B cell (primary cell): ENCODE data around the gene DLK1. TPM values are rescaled to one million over a fixed set of nuclear protein-coding genes. Genes with fewer than 3 reads are reported as not detected.

ENCODE experiments used
- ATAC-seq: fragments of 200-7000 bp; cut with Tn5 transposase; one replicate; pipeline ENCODE4 v1.10.0; 2021; ENCODE audit warnings: low read depth, mild to moderate bottlenecking, moderate number of reproducible peaks, moderate library complexity
- CTCF ChIA-PET: fragments of 350-600 bp; sonication (Branson Sonifier 250); formaldehyde crosslinking; loops from one replicate; lab custom pipeline; 2021; ENCODE audit warnings: antibody characterized with exemption, inconsistent platforms; lab: Charles Lee
- POLR2A ChIA-PET: fragments of 350-600 bp; sonication (Branson Sonifier 250); formaldehyde crosslinking; loops from one replicate; lab custom pipeline; 2021; ENCODE audit warnings: antibody characterized with exemption; lab: Charles Lee
- DNase-seq: peaks from one replicate; pipeline ENCODE4 v3.0.0; 2013
- H2AFZ ChIP-seq: 2 replicates; pipeline ENCODE4 v1.6.1; 2012; ENCODE audit warnings: mild to moderate bottlenecking, low read depth, low read length; ENCODE audit not compliant: insufficient read depth, poor library complexity, severe bottlenecking
- H3K27ac ChIP-seq, 2 donors: 1 replicate in 1 of 2; 2 replicates in 1 of 2; pipeline ENCODE4 v1.5.1; 2012 to 2013; ENCODE audit warnings: low read length in 2 of 2, mild to moderate bottlenecking in 2 of 2, moderate library complexity in 1 of 2
- H3K27me3 ChIP-seq, 4 experiments: fragments of 200-600 bp in 1 of 4; sonication (generic) in 1 of 4; replicated peaks in 1 of 4; 1 replicate in 2 of 4; 2 replicates in 2 of 4; pipeline versions ENCODE4 v1.6.1 to v1.7.0; 2013 to 2016; ENCODE audit warnings: low read length in 3 of 4, mild to moderate bottlenecking in 2 of 4, mixed read lengths in 1 of 4, moderate library complexity in 1 of 4; ENCODE audit not compliant: insufficient read depth in 4 of 4, control insufficient read depth in 3 of 4; ENCODE audit errors: control extremely low read depth in 1 of 4
- H3K36me3 ChIP-seq, 2 experiments: replicated peaks in 1 of 2; 1 replicate in 1 of 2; 2 replicates in 1 of 2; pipeline versions ENCODE4 v1.6.1 to v1.7.1; 2013; ENCODE audit warnings: low read length in 1 of 2; ENCODE audit not compliant: insufficient read depth in 2 of 2, control insufficient read depth in 1 of 2; ENCODE audit errors: control extremely low read depth in 1 of 2, extremely low read depth in 1 of 2
- H3K4me1 ChIP-seq, 2 donors: fragments of 200-600 bp in 1 of 2; sonication (generic) in 1 of 2; 1 replicate in 1 of 2; 2 replicates in 1 of 2; pipeline versions ENCODE4 v1.5.1 to v1.6.1; 2013 to 2017; ENCODE audit warnings: low read length in 2 of 2; ENCODE audit not compliant: control insufficient read depth in 2 of 2, insufficient read depth in 2 of 2
- H3K4me2 ChIP-seq: replicated peaks from 2 replicates; pipeline ENCODE3; 2012; ENCODE audit warnings: mild to moderate bottlenecking, low read depth, low read length; ENCODE audit not compliant: poor library complexity, severe bottlenecking
- H3K4me3 ChIP-seq, 5 experiments: fragments of 200-600 bp in 1 of 5; sonication (generic) in 1 of 5; 1 replicate in 3 of 5; 2 replicates in 2 of 5; pipeline versions ENCODE4 v1.5.1 to v1.7.0; 2011 to 2016; ENCODE audit warnings: low read length in 4 of 5, mild to moderate bottlenecking in 4 of 5, low read depth in 2 of 5, control low read depth in 1 of 5, moderate library complexity in 1 of 5; ENCODE audit not compliant: insufficient read depth in 1 of 5; ENCODE audit errors: control extremely low read depth in 1 of 5, extremely low read depth in 1 of 5
- H3K79me2 ChIP-seq: fragments of 200-600 bp; sonication (generic); one replicate; pipeline ENCODE4 v1.6.0; 2016; ENCODE audit warnings: low read length; ENCODE audit not compliant: control insufficient read depth, insufficient read depth
- H3K9ac ChIP-seq: fragments of 200-600 bp; sonication (generic); 2 replicates; pipeline ENCODE4 v1.6.1; 2017; ENCODE audit warnings: mild to moderate bottlenecking, low read length, moderate library complexity
- H3K9me3 ChIP-seq, 3 donors: one replicate each; pipeline versions ENCODE4 v1.6.1 to v1.7.1; 2013; ENCODE audit warnings: low read length in 2 of 3; ENCODE audit not compliant: control insufficient read depth in 2 of 3, insufficient read depth in 1 of 3; ENCODE audit errors: control extremely low read depth in 1 of 3
- H4K20me1 ChIP-seq: 2 replicates; pipeline ENCODE4 v1.6.0; 2012; ENCODE audit warnings: mild to moderate bottlenecking, low read length; ENCODE audit not compliant: insufficient read depth, control insufficient read depth, poor library complexity, severe bottlenecking
- H3K27ac Mint-ChIP-seq: one replicate; pipeline ENCODE4 v1.8.0; 2021; ENCODE audit warnings: mixed read lengths
- H3K27me3 Mint-ChIP-seq: one replicate; pipeline ENCODE4 v1.8.0; 2021; ENCODE audit warnings: mixed read lengths
- H3K4me1 Mint-ChIP-seq: one replicate; pipeline ENCODE4 v1.8.0; 2021; ENCODE audit warnings: mixed read lengths
- H3K4me3 Mint-ChIP-seq: one replicate; pipeline ENCODE4 v1.8.0; 2021; ENCODE audit warnings: mixed read lengths
- H3K9me3 Mint-ChIP-seq: one replicate; pipeline ENCODE4 v1.8.0; 2022; ENCODE audit warnings: mixed read lengths; ENCODE audit not compliant: insufficient read depth
- CTCF ChIP-seq: fragments of 200-600 bp; IDR thresholded peaks from one replicate; pipeline ENCODE4 v1.8.0; 2022; ENCODE audit warnings: antibody characterized with exemption, mild to moderate bottlenecking
- EZH2 ChIP-seq: IDR thresholded peaks from 2 replicates; pipeline ENCODE4 v1.6.1; 2012; ENCODE audit warnings: borderline replicate concordance, low read depth, mild to moderate bottlenecking, moderate library complexity, low read length; ENCODE audit not compliant: insufficient read depth, poor library complexity, severe bottlenecking
- whole genome bisulfite sequencing: methylation state at CpG from one replicate; pipeline ENCODE4 v1.1.5; 2013; ENCODE audit warnings: missing lambda C conversion rate; ENCODE audit not compliant: insufficient coverage; 5-methylcytosine and 5-hydroxymethylcytosine counted together
- intact Hi-C: fragments of 100-400 bp; cut with micrococcal nuclease; formaldehyde crosslinking; loops from one replicate; pipeline ENCODE4 v1.10.0; 2022
- polyA plus RNA-seq: library from polyadenylated mRNA; depleted of rRNA; stranded (reverse); fragments of >200 nt; gene quantifications from 2 replicates; pipeline ENCODE4 v1.2.3, GENCODE V29; 2012
- total RNA-seq, 2 donors: library from RNA; stranded (reverse); fragments of 120-200 nt in 1 of 2; gene quantifications; 1 replicate in 1 of 2; 2 replicates in 1 of 2; pipeline versions ENCODE4 v1.2.3 to v1.2.4, GENCODE V29; 2013 to 2022

The DLK1 gene
- total and polyA plus RNA-seq, 2 donors (not counting 1 experiment from before 2014, with no cell fraction given), result not detected

GRCh38 chr14:100706200-100706599 lies 20.5 kb upstream of the DLK1 start:
- ATAC-seq (no peak), DNase-seq (no peak)
- H3K27ac ChIP-seq, result no peak overlapping the region
- H3K36me3 ChIP-seq, result no peaks in the 10 kb centered on the region
- no peak for TF ChIP-seq EZH2
- no peak for TF ChIP-seq CTCF
- ChIA-PET POLR2A (no interaction called here), CTCF (no interaction called here)
- peaks cover 2% of the 10 kb centered on the region for H3K4me1 Mint-ChIP-seq
- no peaks in the 10 kb centered on the region for H3K4me1 ChIP-seq
- no peak overlapping the region for H3K27ac Mint-ChIP-seq
- no peak overlapping the region for H3K4me2 ChIP-seq
- H3K27me3 Mint-ChIP-seq, result peaks cover 15% of the 10 kb centered on the region
- peaks cover 0 to 15% (median 0%) of the 10 kb centered on the region in 3 donors for H3K9me3 ChIP-seq
- intact Hi-C loops, result no loop called here
- no peaks in the 10 kb centered on the region for H3K9me3 Mint-ChIP-seq
- no peak overlapping the region for H3K4me3 ChIP-seq
- H3K9ac ChIP-seq, result no peak overlapping the region
- no peaks in the 10 kb centered on the region for H4K20me1 ChIP-seq
- H3K79me2 ChIP-seq, result no peaks in the 10 kb centered on the region
- H2AFZ ChIP-seq, result no peak overlapping the region
- H3K4me3 Mint-ChIP-seq, result no peak overlapping the region
- 85% methylated on average over 13 of the region's 13 CpGs for WGBS
- H3K27me3 ChIP-seq, result peaks cover 0 to 5% (median 1%) of the 10 kb centered on the region in 4 experiments

GRCh38 chr14:100706860-100707259 lies 19.8 kb upstream of the DLK1 start:
- peaks cover 0 to 3% (median 1%) of the 10 kb centered on the region in 4 experiments for H3K27me3 ChIP-seq
- H3K4me1 ChIP-seq, result no peaks in the 10 kb centered on the region
- H3K9me3 ChIP-seq, result peaks cover 0 to 15% (median 0%) of the 10 kb centered on the region in 3 donors
- H3K4me3 ChIP-seq, result no peak overlapping the region
- Mint-ChIP-seq H3K4me3 (no peak overlapping the region), H3K27me3 (peaks cover 20% of the 10 kb centered on the region), H3K4me1 (peaks cover 2% of the 10 kb centered on the region), H3K9me3 (no peaks in the 10 kb centered on the region), H3K27ac (no peak overlapping the region)
- no peak overlapping the region for H3K9ac ChIP-seq
- no peak for ATAC-seq
- H3K4me2 ChIP-seq, result no peak overlapping the region
- H3K36me3 ChIP-seq, result no peaks in the 10 kb centered on the region
- POLR2A ChIA-PET, result no interaction called here
- intact Hi-C loops, result no loop called here
- H4K20me1 ChIP-seq, result no peaks in the 10 kb centered on the region
- WGBS, result 60% methylated on average over 4 of the region's 5 CpGs
- no peak overlapping the region for H2AFZ ChIP-seq
- H3K27ac ChIP-seq, result no peak overlapping the region
- CTCF ChIA-PET, result no interaction called here
- no peaks in the 10 kb centered on the region for H3K79me2 ChIP-seq
- no peak for DNase-seq
- TF ChIP-seq CTCF, result no peak
- no peak for TF ChIP-seq EZH2
